Liver (tissue), 9 donors: ENCODE data around the gene CCDC141. TPM values are rescaled to one million over a fixed set of nuclear protein-coding genes. Genes with fewer than 3 reads are reported as not detected.
"Not testable (repeated sequence)": the region's sequence is repeated elsewhere in the genome, so short reads cannot be mapped to it uniquely, and the experiment has no call there.

Experiments
- DNase-seq: peaks from one replicate; pipeline ENCODE4 v3.0.0-alpha.2; 2017; ENCODE audit warnings: low spot score
- H3K27ac ChIP-seq, 2 donors: one replicate each; pipeline ENCODE4 v1.7.0; 2013; ENCODE audit warnings: inconsistent platforms in 2 of 2, low read length in 2 of 2, control low read depth in 1 of 2, low read depth in 1 of 2, mild to moderate bottlenecking in 1 of 2
- H3K27me3 ChIP-seq, 4 donors: one replicate each; pipeline versions ENCODE4 v1.6.1 to v1.7.0; 2013; ENCODE audit warnings: low read length in 3 of 4, inconsistent platforms in 1 of 4, mild to moderate bottlenecking in 1 of 4, moderate library complexity in 1 of 4; ENCODE audit not compliant: control insufficient read depth in 4 of 4, insufficient read depth in 4 of 4
- H3K36me3 ChIP-seq, 4 donors: one replicate each; pipeline versions ENCODE4 v1.6.1 to v1.7.0; 2013; ENCODE audit warnings: low read length in 3 of 4, mild to moderate bottlenecking in 3 of 4, low read depth in 1 of 4, moderate library complexity in 1 of 4; ENCODE audit not compliant: control insufficient read depth in 4 of 4, insufficient read depth in 3 of 4
- H3K4me1 ChIP-seq, 4 donors: one replicate each; pipeline versions ENCODE4 v1.6.1 to v1.7.0; 2013; ENCODE audit warnings: low read length in 3 of 4, mild to moderate bottlenecking in 3 of 4, moderate library complexity in 1 of 4; ENCODE audit not compliant: control insufficient read depth in 4 of 4, insufficient read depth in 4 of 4
- H3K4me3 ChIP-seq, 3 donors: one replicate each; pipeline versions ENCODE4 v1.6.1 to v1.7.0; 2013; ENCODE audit warnings: low read length in 3 of 3, control low read depth in 1 of 3, low read depth in 1 of 3, mild to moderate bottlenecking in 1 of 3
- H3K9ac ChIP-seq, 2 donors: one replicate each; pipeline ENCODE4 v1.7.0; 2013; ENCODE audit warnings: low read length in 2 of 2, mild to moderate bottlenecking in 2 of 2, moderate library complexity in 2 of 2, control low read depth in 1 of 2, low read depth in 1 of 2
- H3K9me3 ChIP-seq, 4 donors: one replicate each; pipeline versions ENCODE4 v1.6.1 to v1.7.0; 2013; ENCODE audit warnings: low read length in 3 of 4; ENCODE audit not compliant: control insufficient read depth in 4 of 4
- ATF3 ChIP-seq: IDR thresholded peaks from 2 replicates; pipeline ENCODE4 v1.6.1; 2016; ENCODE audit warnings: antibody characterized with exemption
- CTCF ChIP-seq: fragments of 150-350 bp; IDR thresholded peaks from 2 replicates; pipeline ENCODE4 v1.5.1; 2017; ENCODE audit warnings: improper control_type of control experiment, low read depth, low read length; ENCODE audit not compliant: missing input control
- FOXA1 ChIP-seq: IDR thresholded peaks from 2 replicates; pipeline ENCODE4 v1.6.1; 2016; ENCODE audit warnings: antibody characterized with exemption
- FOXA2 ChIP-seq: IDR thresholded peaks from 2 replicates; pipeline ENCODE4 v1.6.1; 2016; ENCODE audit warnings: antibody characterized with exemption
- GABPA ChIP-seq, 2 donors: IDR thresholded peaks in 1 of 2; conservative IDR thresholded peaks in 1 of 2; 2 replicates each; pipeline ENCODE4 v1.6.1; 2016; ENCODE audit warnings: antibody characterized with exemption in 2 of 2, mild to moderate bottlenecking in 1 of 2, moderate library complexity in 1 of 2
- JUND ChIP-seq, 2 donors: IDR thresholded peaks; 2 replicates each; pipeline ENCODE4 v1.6.1; 2016; ENCODE audit warnings: antibody characterized with exemption in 2 of 2
- MAX ChIP-seq: IDR thresholded peaks from 2 replicates; pipeline ENCODE4 v1.6.1; 2016; ENCODE audit warnings: antibody characterized with exemption
- RAD21 ChIP-seq, 2 donors: IDR thresholded peaks; 2 replicates each; pipeline ENCODE4 v1.6.1; 2016; ENCODE audit warnings: antibody characterized with exemption in 2 of 2, mild to moderate bottlenecking in 2 of 2
- REST ChIP-seq: IDR thresholded peaks from 2 replicates; pipeline ENCODE4 v1.6.1; 2016; ENCODE audit warnings: antibody characterized with exemption, mild to moderate bottlenecking
- RXRA ChIP-seq, 2 donors: IDR thresholded peaks; 2 replicates each; pipeline ENCODE4 v1.6.1; 2017 to 2018; ENCODE audit warnings: antibody characterized with exemption in 2 of 2, mild to moderate bottlenecking in 1 of 2
- SP1 ChIP-seq: IDR thresholded peaks from 2 replicates; pipeline ENCODE4 v1.6.1; 2018; ENCODE audit warnings: antibody characterized with exemption, mild to moderate bottlenecking
- TAF1 ChIP-seq: conservative IDR thresholded peaks from 2 replicates; pipeline ENCODE4 v1.6.1; 2016; ENCODE audit warnings: antibody characterized with exemption, mild to moderate bottlenecking
- YY1 ChIP-seq: IDR thresholded peaks from 2 replicates; pipeline ENCODE4 v1.6.1; 2016; ENCODE audit warnings: antibody characterized with exemption, mild to moderate bottlenecking
- ZBTB33 ChIP-seq: IDR thresholded peaks from 2 replicates; pipeline ENCODE4 v1.6.1; 2016; ENCODE audit warnings: antibody characterized with exemption
- WGBS: extraction: QIAGEN DNeasy Blood & Tissue Kit; methylation state at CpG from one replicate; pipeline ENCODE4 v1.1.7; 2013; 5-methylcytosine and 5-hydroxymethylcytosine counted together
- polyA plus RNA-seq, 2 donors: library from polyadenylated mRNA; stranded (reverse) in 1 of 2; unstranded in 1 of 2; fragments of 200-250 nt in 1 of 2; fragments of >200 nt in 1 of 2; fragmentation: Nextera tagmentation in 1 of 2; extraction: Ambion mirVana in 1 of 2; gene quantifications; one replicate each; pipeline versions ENCODE4 v1.2.1 to v1.2.3, GENCODE V29; 2013 to 2015
- total RNA-seq, 2 donors: library from RNA; depleted of rRNA; stranded (reverse); fragments of >200 nt; gene quantifications; one replicate each; pipeline ENCODE4 v1.2.3, GENCODE V29; 2014
- donor health status: healthy.
- donor health status: healthy.
- donor health status: healthy.
- donor health status: healthy.
- donor health status: healthy.

CCDC141 gene
- total and polyA plus RNA-seq, 4 donors = 0.05 to 1.0 (median 0.39) TPM

GRCh38 chr2:179048099-179048498, 1.8 kb downstream of the CCDC141 start:
- no peak overlapping the region for H3K27ac ChIP-seq
- DNase-seq = no peak
- no peak overlapping the region for H3K9ac ChIP-seq
- H3K9me3 ChIP-seq = no peaks in the 10 kb centered on the region
- WGBS = 99% methylated on average over 2 of the region's 2 CpGs
- no peak for TF ChIP-seq FOXA1
- TF ChIP-seq RXRA (IDR thresholded peaks at IDR 0.05) = no peak
- TF ChIP-seq MAX = no peak
- no peak for TF ChIP-seq YY1
- no peak for TF ChIP-seq CTCF
- no peak for TF ChIP-seq ZBTB33
- no peak for TF ChIP-seq JUND (IDR thresholded peaks at IDR 0.05)
- no peak for TF ChIP-seq FOXA2
- TF ChIP-seq RAD21 (IDR thresholded peaks at IDR 0.05) = no peak
- no peak for TF ChIP-seq TAF1
- no peak overlapping the region for H3K4me3 ChIP-seq
- peaks cover 0 to 7% (median 0%) of the 10 kb centered on the region in 4 donors for H3K4me1 ChIP-seq
- H3K27me3 ChIP-seq = peaks cover 0 to 3% (median 0%) of the 10 kb centered on the region in 4 donors
- H3K36me3 ChIP-seq = no peaks in the 10 kb centered on the region

GRCh38 chr2:179045602-179046001, 4.3 kb downstream of the CCDC141 start:
- DNase-seq, H3K4me1 ChIP-seq, H3K27me3 ChIP-seq, H3K4me3 ChIP-seq, H3K27ac ChIP-seq, H3K9me3 ChIP-seq, H3K9ac ChIP-seq, H3K36me3 ChIP-seq: not testable (repeated sequence)
- 0% methylated on average over 1 of the region's 1 CpG for WGBS

- DNase-seq = no peak
- no peak for TF ChIP-seq YY1
- no peak for TF ChIP-seq TAF1
- no peak for TF ChIP-seq CTCF
- TF ChIP-seq RXRA (IDR thresholded peaks at IDR 0.05) = no peak
- no peak for TF ChIP-seq JUND (IDR thresholded peaks at IDR 0.05)
- no peak for TF ChIP-seq GABPA (IDR thresholded peaks at IDR 0.05 in 1 of 2, conservative IDR thresholded peaks at IDR 0.05 in 1 of 2)
- TF ChIP-seq RAD21 (IDR thresholded peaks at IDR 0.05) = no peak
- no peak for TF ChIP-seq ZBTB33
- TF ChIP-seq SP1 = no peak
- TF ChIP-seq REST = no peak
- no peak for TF ChIP-seq FOXA1
- no peak for TF ChIP-seq FOXA2
- TF ChIP-seq ATF3 = no peak
- Histone ChIP-seq H3K36me3 (no peaks in the 10 kb centered on the region), H3K27ac (no peak overlapping the region), H3K4me3 (no peak overlapping the region), H3K27me3 (peaks cover 0 to 3% (median 0%) of the 10 kb centered on the region in 4 donors), H3K9ac (no peak overlapping the region), H3K4me1 (peaks cover 0 to under 1% (median 0%) of the 10 kb centered on the region in 4 donors), H3K9me3 (no peaks in the 10 kb centered on the region)
- 78% methylated on average over 3 of the region's 3 CpGs for WGBS
Observed at GRCh38 chr2:179044500-179044899, 5.4 kb downstream of the CCDC141 start.
